Measurements from ENCODE around the gene TRH. TPM values are rescaled to one million over a fixed set of nuclear protein-coding genes. Genes with fewer than 3 reads are reported as not detected.

The TRH gene
- total RNA-seq, 1 donor from 2014 or later = 0.49 TPM

- peaks cover 25% of the 10 kb centered on the region for H3K27me3 Mint-ChIP-seq (ENCODE audit: unreplicated experiment)
- no peak overlapping the region for H3K27ac Mint-ChIP-seq (ENCODE audit: unreplicated experiment)
- no peaks in the 10 kb centered on the region for H3K4me1 Mint-ChIP-seq (ENCODE audit: unreplicated experiment)
- no peak for DNase-seq (ENCODE audit: low spot score)
- no peaks in the 10 kb centered on the region for H3K9me3 Mint-ChIP-seq (ENCODE audit: unreplicated experiment)
- no peak overlapping the region for H3K4me3 Mint-ChIP-seq (ENCODE audit: unreplicated experiment)
- H3K36me3 Mint-ChIP-seq (ENCODE audit: low read depth, unreplicated experiment) = no peaks in the 10 kb centered on the region
- no peak for TF ChIP-seq CTCF (IDR thresholded peaks at IDR 0.05; ENCODE audit: unreplicated experiment)
Measured at GRCh38 chr3:129956936-129957335, 17.6 kb upstream of the TRH start.

DNA sequence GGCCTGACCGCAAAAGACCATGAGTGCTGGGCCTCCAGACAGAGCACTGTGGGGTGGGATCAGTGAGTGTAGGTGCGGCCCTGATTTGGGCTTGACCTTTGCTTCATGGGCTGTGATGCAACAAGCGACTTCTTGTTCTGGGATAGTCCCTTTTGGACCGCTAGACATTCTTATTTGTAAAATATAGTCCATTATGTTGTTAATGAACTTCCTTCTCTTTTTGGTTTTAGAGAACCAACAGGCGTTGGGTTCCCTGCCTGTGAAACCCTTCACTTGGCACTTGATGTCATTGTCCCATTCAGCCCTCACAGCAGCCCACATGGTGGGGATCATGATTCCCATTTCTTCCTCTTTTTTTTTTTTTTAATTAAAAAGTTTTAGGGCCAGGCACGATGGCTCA is 15.8 kb upstream of the TRH start:
- Mint-ChIP-seq H3K4me3 (ENCODE audit: unreplicated experiment) (no peak overlapping the region), H3K27ac (ENCODE audit: unreplicated experiment) (no peak overlapping the region), H3K9me3 (ENCODE audit: unreplicated experiment) (no peaks in the 10 kb centered on the region), H3K4me1 (ENCODE audit: unreplicated experiment) (no peaks in the 10 kb centered on the region), H3K27me3 (ENCODE audit: unreplicated experiment) (peaks cover 20% of the 10 kb centered on the region), H3K36me3 (ENCODE audit: low read depth, unreplicated experiment) (no peaks in the 10 kb centered on the region)
- no peak for TF ChIP-seq CTCF (IDR thresholded peaks at IDR 0.05; ENCODE audit: unreplicated experiment)
- no peak for DNase-seq (ENCODE audit: low spot score)

GRCh38 chr3:129961141-129961541 is 13.4 kb upstream of the TRH start:
- H3K9me3 Mint-ChIP-seq (ENCODE audit: unreplicated experiment) = no peaks in the 10 kb centered on the region
- H3K36me3 Mint-ChIP-seq (ENCODE audit: low read depth, unreplicated experiment) = no peaks in the 10 kb centered on the region
- H3K27ac Mint-ChIP-seq (ENCODE audit: unreplicated experiment) = no peak overlapping the region
- H3K4me1 Mint-ChIP-seq (ENCODE audit: unreplicated experiment) = no peaks in the 10 kb centered on the region
- no peak overlapping the region for H3K4me3 Mint-ChIP-seq (ENCODE audit: unreplicated experiment)
- DNase-seq (ENCODE audit: low spot score) = no peak
- TF ChIP-seq CTCF (IDR thresholded peaks at IDR 0.05; ENCODE audit: unreplicated experiment) = no peak
- H3K27me3 Mint-ChIP-seq (ENCODE audit: unreplicated experiment) = peaks cover 13% of the 10 kb centered on the region

DNA sequence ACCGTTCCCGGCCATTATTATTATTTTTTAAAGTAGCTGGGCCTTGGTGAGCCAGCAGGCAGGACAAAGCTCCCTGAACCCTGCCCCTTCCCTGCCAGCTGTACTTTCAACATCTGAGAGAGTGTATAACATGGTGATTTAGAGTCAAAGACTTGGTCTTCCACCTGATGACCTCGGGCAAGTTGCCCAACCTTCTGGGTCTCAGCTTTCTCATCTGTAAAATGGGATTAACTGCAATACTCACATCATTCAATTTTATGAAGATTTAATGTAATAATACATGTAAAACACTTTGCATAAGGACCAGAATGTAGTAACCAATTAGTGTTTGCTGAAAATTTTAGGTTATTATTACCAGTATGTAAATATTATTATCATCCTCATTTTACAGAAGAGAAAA is 11.9 kb upstream of the TRH start:
- TF ChIP-seq CTCF (IDR thresholded peaks at IDR 0.05; ENCODE audit: unreplicated experiment) = no peak

DNA sequence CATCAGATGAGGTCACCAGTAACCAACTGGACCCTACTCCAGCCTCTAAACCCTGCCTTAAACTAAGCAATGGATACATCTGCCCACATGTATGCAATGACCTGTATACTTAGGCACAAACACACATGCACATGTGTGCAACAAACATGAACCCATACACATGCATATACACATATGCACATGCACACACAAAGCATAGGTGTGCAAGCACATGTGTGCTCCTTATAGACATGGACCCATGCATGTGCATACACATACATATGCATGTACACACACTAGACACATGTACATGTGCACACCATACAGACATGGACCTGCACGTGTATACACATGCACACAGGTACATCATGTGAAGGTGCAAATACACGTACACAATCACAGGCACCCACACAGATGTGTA is 8.6 kb upstream of the TRH start:
- Mint-ChIP-seq H3K27me3 (ENCODE audit: unreplicated experiment) (peaks cover 9% of the 10 kb centered on the region), H3K36me3 (ENCODE audit: low read depth, unreplicated experiment) (no peaks in the 10 kb centered on the region), H3K9me3 (ENCODE audit: unreplicated experiment) (no peaks in the 10 kb centered on the region), H3K4me1 (ENCODE audit: unreplicated experiment) (peaks cover 3% of the 10 kb centered on the region), H3K4me3 (ENCODE audit: unreplicated experiment) (no peak overlapping the region), H3K27ac (ENCODE audit: unreplicated experiment) (no peak overlapping the region)
- TF ChIP-seq CTCF (IDR thresholded peaks at IDR 0.05; ENCODE audit: unreplicated experiment) = no peak
- DNase-seq (ENCODE audit: low spot score) = no peak

More for the DNA sequence above, 11.9 kb upstream of the TRH start:
- Mint-ChIP-seq H3K4me1 (ENCODE audit: unreplicated experiment) (no peaks in the 10 kb centered on the region), H3K9me3 (ENCODE audit: unreplicated experiment) (no peaks in the 10 kb centered on the region), H3K27ac (ENCODE audit: unreplicated experiment) (no peak overlapping the region), H3K4me3 (ENCODE audit: unreplicated experiment) (no peak overlapping the region), H3K36me3 (ENCODE audit: low read depth, unreplicated experiment) (no peaks in the 10 kb centered on the region), H3K27me3 (ENCODE audit: unreplicated experiment) (peaks cover 13% of the 10 kb centered on the region)
- DNase-seq (ENCODE audit: low spot score) = no peak

Measured in endothelial cell (in vitro differentiated cells).